Measurements from ENCODE around the gene KCNT1. TPM values are rescaled to one million over a fixed set of nuclear protein-coding genes. Genes with fewer than 3 reads are reported as not detected.

The KCNT1 gene
- total RNA-seq, 1 donor from 2014 or later: 0.14 TPM

DNA sequence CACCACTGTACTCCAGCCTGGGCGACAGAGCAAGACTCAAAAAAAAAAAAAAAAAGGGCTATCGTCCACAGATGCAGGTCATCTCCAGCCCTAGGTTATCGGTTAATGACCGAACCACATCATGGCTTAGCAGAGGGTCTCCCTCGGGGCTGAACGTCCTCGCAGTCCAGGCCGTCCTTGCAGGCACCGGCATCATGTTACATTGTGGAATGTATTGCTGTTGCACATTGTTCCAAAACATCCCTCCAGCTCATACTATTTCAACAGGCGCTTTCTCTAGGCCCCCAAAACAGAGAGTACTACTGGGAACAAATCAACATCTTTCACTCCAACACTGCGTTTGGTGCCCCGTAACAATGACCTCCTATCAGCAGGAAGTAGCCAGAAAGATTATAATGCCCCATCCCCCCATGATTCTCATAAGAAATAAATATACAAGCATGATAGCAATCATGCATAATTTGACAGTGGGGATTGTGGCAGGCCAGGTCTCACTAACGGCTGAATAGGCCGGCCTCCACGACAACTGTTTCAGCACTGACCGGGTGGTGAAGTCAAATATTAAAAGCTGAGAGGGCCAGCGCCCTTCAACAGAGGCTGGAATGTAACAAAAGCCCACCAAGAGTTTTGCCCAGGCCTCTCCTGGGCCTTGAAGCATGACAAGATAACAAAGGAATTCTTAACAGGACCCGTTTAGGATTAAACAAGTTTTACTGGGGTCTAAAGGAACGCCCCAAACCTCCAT, 40.0 kb upstream of the KCNT1 start:
- H3K4me3 Mint-ChIP-seq: no peak overlapping the region
- peaks cover 8% of the 10 kb centered on the region for H3K4me1 Mint-ChIP-seq
- DNase-seq (ENCODE audit: low read depth, low spot score): no peak

DNA sequence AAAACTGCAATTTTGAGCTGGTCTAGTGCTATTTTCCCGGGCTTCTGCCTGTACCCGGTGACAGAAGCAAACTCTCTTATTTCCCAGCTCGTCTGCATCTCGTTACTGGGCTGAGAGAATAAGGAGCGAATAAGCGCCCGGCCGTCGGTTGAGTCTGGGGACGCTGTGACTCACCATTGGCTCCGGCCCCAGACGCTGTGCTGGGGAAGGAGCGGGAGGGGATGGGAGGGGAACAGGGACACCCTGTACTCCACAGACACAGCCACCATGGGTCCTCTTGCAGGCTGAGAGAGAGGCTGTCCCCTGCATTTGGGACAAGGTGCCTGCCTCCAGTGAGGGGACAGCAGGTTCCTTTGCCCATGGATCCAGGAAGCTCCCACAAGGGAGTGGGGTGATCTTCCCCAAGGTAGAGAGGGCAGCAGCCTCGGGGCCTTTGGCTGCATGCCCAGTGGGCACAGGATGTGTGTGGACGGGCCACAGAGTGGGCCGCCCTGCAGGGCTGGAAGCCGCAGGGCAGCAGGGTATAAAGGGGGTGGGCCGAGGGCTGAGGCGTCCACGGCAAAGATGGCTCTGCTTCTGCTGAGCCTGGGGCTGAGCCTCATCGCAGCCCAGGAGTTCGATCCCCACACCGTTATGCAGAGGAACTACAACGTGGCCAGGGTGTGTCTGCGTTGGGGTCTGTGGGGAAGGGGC, 39.1 kb upstream of the KCNT1 start, which contains the start of gene LCN9:
Gene LCN9 (plus strand): TSS at position 552 of the 693 bp plus-strand sequence. CDS start 13 bp downstream, at position 565.
- H3K4me1 Mint-ChIP-seq: peaks cover 8% of the 10 kb centered on the region
- DNase-seq (ENCODE audit: low read depth, low spot score): no peak
- H3K9me3 Mint-ChIP-seq: no peaks in the 10 kb centered on the region
- no peaks in the 10 kb centered on the region for H3K27me3 Mint-ChIP-seq (ENCODE audit: low read depth)
- no peak within 1 kb of the TSS for H3K4me3 Mint-ChIP-seq
- TF ChIP-seq CTCF (conservative IDR thresholded peaks at IDR 0.05): no peak
- no peak within 1 kb of the TSS for H3K27ac Mint-ChIP-seq (ENCODE audit: unreplicated experiment)
- H3K36me3 Mint-ChIP-seq (ENCODE audit: low read depth): no peaks in the 10 kb centered on the region

More for the DNA sequence above, 40.0 kb upstream of the KCNT1 start:
- H3K9me3 Mint-ChIP-seq: no peaks in the 10 kb centered on the region
- H3K27me3 Mint-ChIP-seq (ENCODE audit: low read depth): no peaks in the 10 kb centered on the region
- TF ChIP-seq CTCF (conservative IDR thresholded peaks at IDR 0.05): no peak
- H3K27ac Mint-ChIP-seq (ENCODE audit: unreplicated experiment): no peak overlapping the region
- no peaks in the 10 kb centered on the region for H3K36me3 Mint-ChIP-seq (ENCODE audit: low read depth)

DNA sequence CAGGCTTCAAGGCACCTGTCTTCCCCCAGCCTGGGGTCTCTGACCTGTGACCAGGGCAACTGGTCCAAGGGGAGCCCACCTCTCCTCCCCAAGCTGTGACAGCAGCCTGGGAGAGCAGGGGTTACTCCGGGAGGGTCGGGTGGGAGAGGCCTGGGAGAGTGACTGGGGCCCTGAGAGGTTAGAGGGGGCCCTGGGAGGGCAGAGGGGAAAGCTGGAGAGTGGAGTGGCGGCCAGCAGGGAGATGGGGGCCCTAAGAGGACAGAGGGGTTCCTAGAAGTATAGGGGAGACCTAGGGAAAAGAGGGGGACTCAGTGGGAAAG, 38.6 kb upstream of the KCNT1 start:
- no peaks in the 10 kb centered on the region for H3K27me3 Mint-ChIP-seq (ENCODE audit: low read depth)
- no peak for DNase-seq (ENCODE audit: low read depth, low spot score)
- no peaks in the 10 kb centered on the region for H3K36me3 Mint-ChIP-seq (ENCODE audit: low read depth)
- H3K27ac Mint-ChIP-seq (ENCODE audit: unreplicated experiment): no peak overlapping the region
- no peak overlapping the region for H3K4me3 Mint-ChIP-seq
- no peak for TF ChIP-seq CTCF (conservative IDR thresholded peaks at IDR 0.05)
- H3K9me3 Mint-ChIP-seq: no peaks in the 10 kb centered on the region
- H3K4me1 Mint-ChIP-seq: peaks cover 8% of the 10 kb centered on the region

GRCh38 chr9:135663857-135664256, 38.1 kb upstream of the KCNT1 start:
- no peaks in the 10 kb centered on the region for H3K9me3 Mint-ChIP-seq
- no peak for DNase-seq (ENCODE audit: low read depth, low spot score)
- H3K36me3 Mint-ChIP-seq (ENCODE audit: low read depth): no peaks in the 10 kb centered on the region
- H3K4me3 Mint-ChIP-seq: no peak overlapping the region
- no peaks in the 10 kb centered on the region for H3K27me3 Mint-ChIP-seq (ENCODE audit: low read depth)
- TF ChIP-seq CTCF (conservative IDR thresholded peaks at IDR 0.05): no peak
- no peak overlapping the region for H3K27ac Mint-ChIP-seq (ENCODE audit: unreplicated experiment)
- H3K4me1 Mint-ChIP-seq: peaks cover 8% of the 10 kb centered on the region

DNA sequence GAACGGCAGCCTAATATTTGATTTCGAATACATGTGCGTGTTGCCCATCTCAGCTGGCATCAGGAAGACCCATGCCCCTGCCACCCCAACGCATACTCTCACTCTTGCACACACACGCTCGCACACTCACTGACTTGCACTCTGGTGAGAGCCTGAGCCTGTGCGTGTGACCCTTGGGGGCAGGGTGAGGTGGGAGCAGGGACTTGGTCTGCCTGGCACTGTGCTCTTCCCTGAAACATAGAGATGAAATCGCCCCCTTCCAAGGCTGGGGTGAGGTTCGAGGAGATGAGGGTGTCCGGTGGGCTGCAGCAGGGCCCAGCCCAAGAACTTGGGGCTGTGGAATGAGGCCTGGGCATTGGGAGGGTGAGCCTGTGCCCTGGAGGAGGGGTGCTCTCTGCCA, 37.7 kb upstream of the KCNT1 start:
- TF ChIP-seq CTCF (conservative IDR thresholded peaks at IDR 0.05): no peak
- Mint-ChIP-seq H3K4me1 (peaks cover 8% of the 10 kb centered on the region), H3K9me3 (no peaks in the 10 kb centered on the region), H3K4me3 (no peak overlapping the region), H3K27me3 (ENCODE audit: low read depth) (no peaks in the 10 kb centered on the region), H3K36me3 (ENCODE audit: low read depth) (no peaks in the 10 kb centered on the region), H3K27ac (ENCODE audit: unreplicated experiment) (no peak overlapping the region)
- no peak for DNase-seq (ENCODE audit: low read depth, low spot score)
